HG03196 (cell line): ENCODE results near the gene SIK3.
A peak's percentile ranks its signal among the peaks of the same experiment; 100 is the strongest.

Experiments
- ATAC-seq: cut with Tn5 transposase; IDR thresholded peaks from one replicate; pipeline ENCODE4 v1.9.1; 2021; ENCODE audit not compliant: unreplicated experiment

SIK3 gene

GRCh38 chr11:117110294-117110950 lies 12.2 kb upstream of the SIK3 start:
- no peak for ATAC-seq

GRCh38 chr11:117107701-117108590 lies 9.7 kb upstream of the SIK3 start:
- no peak for ATAC-seq

DNA sequence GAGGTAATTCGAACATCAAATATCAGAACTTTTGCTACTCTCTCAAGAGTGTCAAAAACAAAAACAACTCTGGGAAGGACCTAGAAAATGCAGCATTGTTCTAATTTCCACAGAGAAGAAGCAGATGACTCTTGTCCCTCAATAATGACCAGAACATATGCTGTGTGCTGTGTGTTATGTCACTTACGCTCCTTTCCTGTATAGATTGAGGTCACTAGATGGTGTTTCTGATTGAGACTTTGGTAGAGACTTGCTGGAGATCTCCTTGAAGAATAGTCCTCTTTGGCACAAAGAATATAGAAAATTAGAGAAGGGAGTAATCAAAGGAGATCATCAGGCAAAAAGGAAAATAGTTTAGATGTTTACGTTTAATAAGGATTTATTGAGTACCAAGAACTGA lies 2.3 kb upstream of the SIK3 start:
- no peak for ATAC-seq

- no peak for ATAC-seq
These were observed 1.5 kb upstream of the SIK3 start for GRCh38 chr11:117099696-117100095.

DNA sequence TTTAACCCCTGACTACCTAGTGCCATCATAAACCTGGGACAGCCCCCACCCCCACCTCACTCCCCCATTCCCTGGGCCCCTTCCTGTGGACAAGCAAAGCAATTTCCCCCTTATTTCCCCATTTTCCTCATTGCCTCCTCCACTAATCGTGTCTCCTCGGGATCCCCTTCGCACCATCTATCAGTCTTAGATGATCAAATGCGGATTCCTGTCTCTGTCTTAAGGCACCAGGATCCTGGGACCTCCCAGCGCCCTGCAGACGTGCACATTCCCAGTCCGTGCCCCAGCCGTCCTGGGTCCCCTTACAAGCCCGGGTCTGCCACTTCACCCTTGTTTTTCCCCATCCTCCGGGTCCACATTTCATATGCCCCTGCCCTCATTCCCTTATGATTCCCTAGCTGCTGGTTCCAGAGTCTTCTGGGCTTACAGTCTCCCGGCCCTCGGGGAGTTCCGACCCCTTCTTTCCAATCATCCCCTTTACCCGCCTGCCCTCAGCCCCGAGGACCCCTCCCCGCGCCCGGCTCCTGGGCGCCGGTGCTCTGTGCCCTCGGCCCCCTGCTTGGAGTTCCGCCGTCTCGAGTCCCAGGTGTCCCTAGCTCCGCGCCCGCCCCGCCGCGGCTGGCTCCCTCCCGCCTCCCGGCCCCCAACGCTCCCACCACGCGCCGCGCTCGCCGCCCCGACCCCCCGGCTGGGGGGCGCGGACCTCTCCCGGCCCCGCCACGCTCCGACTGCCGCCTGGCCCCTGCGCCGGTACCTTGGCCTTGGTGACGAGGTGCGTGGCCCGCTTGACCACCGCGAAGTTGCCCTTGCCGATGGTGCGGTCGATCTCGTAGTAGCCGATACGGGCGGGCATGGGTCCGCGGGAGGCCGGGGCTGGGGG lies 599 bp downstream of the SIK3 start:
- peak; percentile 10 for ATAC-seq

GRCh38 chr11:117097014-117097388 lies 1.2 kb downstream of the SIK3 start:
- no peak for ATAC-seq

- ATAC-seq, result no peak
These were observed 1.8 kb downstream of the SIK3 start for GRCh38 chr11:117096201-117096991.

DNA sequence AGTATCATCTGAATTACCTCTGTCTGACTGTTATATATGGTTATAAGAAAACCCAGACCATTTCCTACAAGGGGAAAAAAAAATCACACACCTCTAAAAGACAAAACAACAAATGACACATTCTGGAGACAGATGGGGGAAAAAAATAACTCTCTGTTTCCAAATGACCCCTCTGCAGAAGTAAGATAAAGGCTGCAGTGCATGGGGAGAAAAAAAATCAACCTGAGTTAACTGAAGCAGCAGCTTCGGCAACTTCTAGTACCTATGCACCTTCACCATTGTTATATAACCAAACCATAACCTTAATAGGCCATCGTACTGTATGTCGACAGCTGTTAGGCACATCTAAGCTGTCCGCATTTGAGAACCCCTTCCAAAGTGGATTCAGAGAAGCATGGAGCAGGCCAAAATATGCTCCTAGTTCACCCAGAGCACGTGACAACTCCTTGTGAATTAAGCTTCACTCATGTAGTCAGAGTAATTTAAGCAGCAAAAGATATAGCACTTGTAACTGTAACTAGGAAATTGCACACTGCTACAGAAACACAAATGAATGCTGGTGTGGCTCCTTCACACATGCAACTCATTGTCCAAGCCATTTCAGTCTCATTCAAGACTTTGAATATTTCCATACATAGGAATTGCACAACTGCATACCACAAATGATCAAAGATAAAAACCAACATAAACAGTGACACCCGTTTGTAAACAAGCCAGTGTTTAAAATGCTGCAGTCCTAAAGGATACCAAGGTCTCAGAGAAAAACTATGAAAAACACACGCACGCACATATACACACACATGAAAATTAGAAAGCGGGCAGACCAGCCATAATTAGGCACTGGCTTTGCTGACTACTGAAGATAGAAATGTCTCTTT lies 2.7 kb downstream of the SIK3 start:
- no peak for ATAC-seq

DNA sequence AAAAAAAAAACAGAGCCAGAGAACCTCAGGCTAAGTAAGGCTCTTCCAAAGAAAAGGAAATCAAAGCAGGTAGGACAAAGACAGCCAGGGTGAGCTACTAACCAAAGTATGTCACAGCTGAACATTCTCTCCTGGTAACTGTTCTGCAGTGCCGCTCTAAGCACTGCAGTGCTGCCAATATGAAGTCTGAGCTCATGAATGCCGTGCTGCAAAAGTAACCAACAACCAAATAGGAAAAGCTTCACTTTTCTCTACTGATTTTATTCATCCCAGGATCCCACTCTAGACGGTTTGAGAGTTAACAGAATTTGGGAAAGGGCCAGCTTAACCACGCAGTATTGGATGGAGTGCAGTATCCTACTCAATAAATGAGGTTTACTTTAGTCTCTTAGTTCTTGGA lies 3.5 kb downstream of the SIK3 start:
- no peak for ATAC-seq

DNA sequence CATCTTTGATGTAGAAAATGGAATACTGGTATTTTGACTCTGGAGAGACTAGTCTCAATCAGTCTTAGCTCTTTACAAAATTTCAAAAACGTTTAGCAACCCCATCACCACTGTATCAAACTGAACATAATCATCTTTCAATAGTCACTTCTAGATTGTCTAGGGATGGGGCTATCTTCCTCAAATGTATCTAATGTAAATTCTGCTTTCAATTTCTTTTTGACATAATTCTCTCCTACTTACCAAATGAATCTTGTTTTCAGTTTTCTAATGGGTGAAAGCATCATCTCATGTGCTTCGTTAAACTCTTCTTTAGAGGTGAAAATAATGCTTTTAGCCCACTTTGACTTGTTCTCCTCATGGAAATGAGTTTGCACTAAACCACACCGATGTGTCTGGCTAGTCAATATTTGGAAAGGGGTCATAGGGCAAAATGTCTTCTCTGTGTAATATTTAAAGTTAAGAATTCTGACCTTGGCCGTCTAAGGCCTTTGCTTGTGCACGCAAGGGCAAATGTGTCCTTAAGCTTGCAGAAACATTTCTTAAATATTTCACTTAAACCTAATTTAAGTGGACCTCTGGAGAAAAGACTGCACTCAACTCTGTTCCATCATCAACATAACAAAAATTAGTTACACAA lies 5.2 kb downstream of the SIK3 start:
- ATAC-seq, result no peak

- ATAC-seq, result no peak
These were observed 6.3 kb downstream of the SIK3 start for GRCh38 chr11:117091753-117092477.

DNA sequence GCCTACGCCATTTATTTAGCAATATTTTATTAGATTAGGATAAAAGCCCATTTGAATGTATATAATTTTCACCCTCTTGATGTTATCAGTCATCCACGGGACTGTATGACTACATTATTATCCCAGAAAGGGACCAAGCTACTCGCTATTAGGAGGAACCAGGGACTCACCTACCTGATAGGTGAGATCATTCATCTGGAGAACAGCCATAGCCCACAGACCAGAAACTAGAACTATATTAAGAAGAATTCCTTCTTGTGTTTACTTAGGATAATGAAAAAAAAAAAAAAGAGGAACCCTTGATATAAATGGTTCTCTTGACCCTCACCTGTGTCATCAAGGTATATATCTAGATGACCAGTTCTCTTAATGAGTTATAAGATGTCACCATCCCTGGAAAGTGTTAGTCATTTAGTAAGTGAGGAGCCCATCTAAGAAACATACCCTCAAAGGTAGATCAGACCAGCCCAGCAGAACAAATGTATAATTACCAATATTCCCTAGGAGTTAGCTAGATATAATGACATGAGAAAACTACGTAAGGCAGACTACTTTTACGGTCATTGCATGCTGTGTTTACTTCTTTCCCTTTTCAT lies 8.0 kb downstream of the SIK3 start:
- ATAC-seq, result no peak

- no peak for ATAC-seq
These were observed 8.5 kb downstream of the SIK3 start for GRCh38 chr11:117089685-117090084.

DNA sequence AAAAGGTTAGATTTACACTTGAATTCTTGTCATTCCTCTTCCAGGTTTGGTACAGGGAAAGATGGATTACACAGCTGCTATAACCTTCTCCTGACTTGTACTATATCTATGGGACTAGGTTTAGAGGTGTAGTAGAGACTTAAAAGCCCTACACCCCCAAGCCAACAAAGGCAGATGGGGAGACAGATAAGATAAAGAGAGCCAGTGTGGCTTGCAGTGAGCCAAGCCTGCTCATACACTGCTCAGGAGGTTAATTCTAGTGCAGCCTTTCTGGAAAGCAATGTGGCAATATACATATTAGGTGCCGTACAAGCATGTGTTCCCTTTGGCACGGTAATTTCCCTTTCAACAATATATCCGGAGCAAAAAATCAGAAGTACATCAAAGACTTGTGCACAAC lies 10.8 kb downstream of the SIK3 start:
- ATAC-seq, result no peak

GRCh38 chr11:117084992-117085391 lies 13.2 kb downstream of the SIK3 start:
- ATAC-seq, result no peak

DNA sequence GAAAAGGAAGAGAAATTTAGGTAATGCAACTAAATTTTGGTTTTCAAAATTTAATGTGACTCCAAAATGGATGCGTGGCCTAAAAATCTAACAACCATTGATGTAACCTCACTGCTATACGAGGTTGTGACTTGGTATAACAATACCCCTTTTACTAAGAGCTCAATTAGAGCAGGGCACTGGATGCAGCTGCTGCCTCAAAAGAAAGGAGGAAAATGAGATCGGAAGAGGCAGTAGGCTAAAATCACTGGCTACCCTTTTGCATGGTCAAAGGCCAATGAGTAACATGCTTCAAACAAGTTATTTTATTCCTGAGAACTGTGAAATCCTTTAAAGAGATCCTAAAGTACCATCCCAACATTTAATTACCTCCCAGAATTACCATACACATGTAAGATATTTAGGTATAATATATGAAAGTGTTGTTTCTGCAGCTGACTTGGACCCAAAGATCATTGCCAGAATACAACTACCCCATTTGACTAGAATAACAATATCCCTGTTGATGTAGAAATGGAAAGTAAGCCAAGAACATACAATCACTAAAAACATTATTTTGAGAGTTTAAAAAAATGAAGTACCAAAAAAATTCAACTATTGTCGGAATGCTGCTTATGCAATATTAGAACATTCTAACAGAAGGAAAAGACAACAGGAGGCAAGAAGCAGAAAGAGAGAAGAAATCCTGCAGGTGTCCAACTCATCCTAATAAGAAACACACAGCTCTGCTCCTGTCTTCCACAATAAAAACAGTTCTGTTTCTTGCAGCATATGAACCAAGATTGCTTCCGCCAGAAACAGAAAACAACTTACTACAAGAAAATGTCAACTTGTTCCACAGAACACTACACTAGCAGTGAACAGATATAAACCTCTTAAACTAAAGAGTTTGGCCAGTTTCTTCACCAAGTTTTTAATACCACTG lies 15.0 kb downstream of the SIK3 start:
- ATAC-seq, result no peak

- ATAC-seq, result no peak
These were observed 16.3 kb downstream of the SIK3 start for GRCh38 chr11:117081908-117082307.
